Glutamatergic neuron (in vitro differentiated cells): ENCODE results near the gene BCL6B. TPM values are rescaled to one million over a fixed set of nuclear protein-coding genes. Genes with fewer than 3 reads are reported as not detected.
A peak's percentile ranks its signal among the peaks of the same experiment; 100 is the strongest.
"Not testable (repeated sequence)": the region's sequence is repeated elsewhere in the genome, so short reads cannot be mapped to it uniquely, and the experiment has no call there.

Source experiments
- DNase-seq: peaks from one replicate; pipeline ENCODE4 v3.0.0; 2022
- H3K27ac Mint-ChIP-seq: one replicate; pipeline ENCODE4 v1.8.0; 2020; ENCODE audit warnings: mild to moderate bottlenecking, mixed read lengths, inconsistent platforms; ENCODE audit not compliant: unreplicated experiment
- H3K27me3 Mint-ChIP-seq: one replicate; pipeline ENCODE4 v1.8.0; 2020; ENCODE audit warnings: mild to moderate bottlenecking, moderate library complexity, mixed read lengths, inconsistent platforms; ENCODE audit not compliant: unreplicated experiment
- H3K36me3 Mint-ChIP-seq: one replicate; pipeline ENCODE4 v1.8.0; 2020; ENCODE audit warnings: mild to moderate bottlenecking, mixed read lengths, inconsistent platforms; ENCODE audit not compliant: unreplicated experiment
- H3K4me1 Mint-ChIP-seq: one replicate; pipeline ENCODE4 v1.8.0; 2020; ENCODE audit warnings: mild to moderate bottlenecking, low read depth, mixed read lengths, inconsistent platforms; ENCODE audit not compliant: unreplicated experiment
- H3K4me3 Mint-ChIP-seq: one replicate; pipeline ENCODE4 v1.8.0; 2020; ENCODE audit warnings: mild to moderate bottlenecking, mixed read lengths, inconsistent platforms; ENCODE audit not compliant: unreplicated experiment
- H3K9me3 Mint-ChIP-seq: one replicate; pipeline ENCODE4 v1.8.0; 2020; ENCODE audit warnings: mild to moderate bottlenecking, moderate library complexity, mixed read lengths, inconsistent platforms; ENCODE audit not compliant: unreplicated experiment
- CTCF ChIP-seq: fragments of 200-600 bp; sonication (generic); IDR thresholded peaks from one replicate; pipeline ENCODE4 v1.5.0; 2021; ENCODE audit not compliant: partially characterized antibody, unreplicated experiment
- total RNA-seq: library from RNA; stranded (reverse); fragmentation: NEBNext Ultra II Directional; extraction: Animal tissue kit (Norgen Biotek cat#: 25700); gene quantifications from one replicate; pipeline ENCODE4 v1.2.1, GENCODE V29; 2021; ENCODE audit not compliant: unreplicated experiment

BCL6B gene
- total RNA-seq, 1 donor from 2014 or later, result not detected

DNA sequence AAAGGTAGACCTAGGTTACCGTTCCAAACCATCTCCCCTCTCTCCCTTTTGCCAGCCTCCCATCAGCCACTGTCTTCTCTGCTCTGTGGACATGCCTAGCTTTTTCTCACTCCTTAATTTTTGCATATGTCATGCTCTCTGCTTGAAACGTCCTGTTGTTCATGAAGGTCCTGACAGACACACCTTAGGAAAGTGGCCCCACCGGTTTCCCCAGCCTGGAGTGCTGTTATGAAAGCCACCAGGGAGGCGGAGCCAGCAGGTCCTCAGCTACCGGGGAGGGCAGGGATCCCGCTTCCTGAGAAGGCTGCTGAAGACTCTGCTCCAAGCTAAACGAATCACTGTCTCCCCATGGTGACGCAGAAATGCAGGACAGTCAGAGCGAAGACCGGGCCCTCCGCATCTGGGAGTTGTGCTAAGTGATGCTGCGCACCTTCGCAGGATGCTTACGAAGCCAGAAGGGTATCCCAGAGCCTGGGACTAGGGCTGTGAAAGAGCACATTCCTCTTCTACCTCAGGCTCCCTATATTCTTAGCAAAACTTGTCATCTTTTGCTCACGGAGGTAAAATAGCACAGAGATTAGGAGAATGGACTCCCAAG, 23.4 kb downstream of the BCL6B start:
- Mint-ChIP-seq H3K4me1 (peaks cover 8% of the 10 kb centered on the region), H3K27me3 (peaks cover 14% of the 10 kb centered on the region), H3K9me3 (peaks cover 2% of the 10 kb centered on the region), H3K36me3 (no peaks in the 10 kb centered on the region), H3K27ac (no peak overlapping the region), H3K4me3 (peak overlapping the region; percentile 76)
- TF ChIP-seq CTCF, result no peak
- DNase-seq, result peak; percentile 48

- H3K4me3 Mint-ChIP-seq, result peak overlapping the region; percentile 76
- H3K4me1 Mint-ChIP-seq, H3K27me3 Mint-ChIP-seq, DNase-seq, H3K27ac Mint-ChIP-seq, H3K36me3 Mint-ChIP-seq, H3K9me3 Mint-ChIP-seq: not testable (repeated sequence)
Measured at GRCh38 chr17:7046725-7047397, 24.0 kb downstream of the BCL6B start.

GRCh38 chr17:7047566-7047965, 24.7 kb downstream of the BCL6B start:
- no peak for DNase-seq
- peaks cover 2% of the 10 kb centered on the region for H3K9me3 Mint-ChIP-seq
- peaks cover 8% of the 10 kb centered on the region for H3K4me1 Mint-ChIP-seq
- H3K4me3 Mint-ChIP-seq, result no peak overlapping the region
- H3K27ac Mint-ChIP-seq, result no peak overlapping the region
- H3K36me3 Mint-ChIP-seq, result no peaks in the 10 kb centered on the region
- peaks cover 5% of the 10 kb centered on the region for H3K27me3 Mint-ChIP-seq
- no peak for TF ChIP-seq CTCF

DNA sequence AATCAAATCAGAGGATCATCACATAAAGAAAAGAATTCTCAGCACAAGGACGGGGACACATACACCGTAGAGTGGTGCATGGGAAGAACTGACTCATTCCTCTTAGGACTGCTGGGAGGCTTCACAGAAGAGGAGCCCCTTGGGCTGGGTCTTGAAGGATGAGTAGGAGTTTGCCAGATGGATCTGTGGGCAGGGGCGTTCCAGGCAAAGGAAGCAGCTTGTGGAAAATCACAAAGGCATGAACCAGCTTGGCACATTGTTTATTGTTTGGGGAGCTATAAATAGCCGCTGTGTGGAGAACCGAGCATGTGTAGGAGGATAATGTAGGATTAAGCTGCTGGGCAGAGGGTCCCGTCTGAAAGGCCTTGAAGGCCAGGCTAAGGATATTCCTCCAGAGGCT, 26.1 kb downstream of the BCL6B start:
- peaks cover 14% of the 10 kb centered on the region for H3K4me1 Mint-ChIP-seq
- H3K27me3 Mint-ChIP-seq, result peaks cover 5% of the 10 kb centered on the region
- DNase-seq, result no peak
- H3K4me3 Mint-ChIP-seq, result no peak overlapping the region
- no peaks in the 10 kb centered on the region for H3K36me3 Mint-ChIP-seq
- peaks cover 2% of the 10 kb centered on the region for H3K9me3 Mint-ChIP-seq
- TF ChIP-seq CTCF, result no peak
- no peak overlapping the region for H3K27ac Mint-ChIP-seq

GRCh38 chr17:7050583-7050982, 27.7 kb downstream of the BCL6B start:
- H3K27ac Mint-ChIP-seq, H3K9me3 Mint-ChIP-seq, H3K4me3 Mint-ChIP-seq, H3K27me3 Mint-ChIP-seq, DNase-seq, H3K36me3 Mint-ChIP-seq: not testable (repeated sequence)
- peaks cover 14% of the 10 kb centered on the region for H3K4me1 Mint-ChIP-seq

DNA sequence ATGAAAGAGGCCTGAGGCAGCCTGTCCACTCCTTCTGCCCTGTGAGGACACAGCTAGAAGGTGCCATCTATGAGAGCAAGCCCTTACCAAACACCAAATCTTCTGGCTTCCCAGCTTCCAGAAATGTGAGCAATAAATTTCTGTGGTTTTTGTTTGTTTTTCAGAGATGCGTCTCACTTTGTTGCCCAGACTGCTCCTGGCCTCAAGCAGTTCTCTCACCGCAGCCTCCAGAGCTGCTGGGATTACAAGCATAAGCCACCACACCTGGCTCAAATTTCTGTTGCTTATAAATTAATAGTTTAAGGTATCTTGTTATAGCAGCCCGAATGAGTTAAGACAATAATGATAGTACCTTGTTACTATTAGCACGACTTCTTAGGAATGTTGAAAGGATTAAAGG, 33.5 kb downstream of the BCL6B start:
- TF ChIP-seq CTCF, result no peak
- H3K4me1 Mint-ChIP-seq, result peaks cover 6% of the 10 kb centered on the region
- no peaks in the 10 kb centered on the region for H3K36me3 Mint-ChIP-seq
- H3K27ac Mint-ChIP-seq, result no peak overlapping the region
- no peaks in the 10 kb centered on the region for H3K27me3 Mint-ChIP-seq
- no peaks in the 10 kb centered on the region for H3K9me3 Mint-ChIP-seq
- no peak for DNase-seq
- no peak overlapping the region for H3K4me3 Mint-ChIP-seq
